SK-MEL-5 (cell line): ENCODE measurements around the gene LY6G6D. TPM values are rescaled to one million over a fixed set of nuclear protein-coding genes. Genes with fewer than 3 reads are reported as not detected.

Experiments used
- DNase-seq: peaks from one replicate; pipeline ENCODE4 v3.0.0-alpha.2; 2016; ENCODE audit warnings: low read depth, low spot score
- in situ Hi-C: cut with HindIII; loops from 2 replicates; pipeline ENCODE4 v1.10.0; 2016; ENCODE audit warnings: low sequenced_read_pairs, high pct_unique_total_duplicates, low pct_unique_long_range_greater_than_20kb
- polyA plus RNA-seq, 2 experiments: library from polyadenylated mRNA; depleted of rRNA; stranded (reverse); fragments of >200 nt; gene quantifications; 2 replicates each; pipeline ENCODE4 v1.2.3, GENCODE V29; 2015
- total RNA-seq: library from RNA; depleted of rRNA; stranded (reverse); fragments of >200 nt; shearing (Covaris generic); gene quantifications from 2 replicates; pipeline ENCODE4 v1.2.3, GENCODE V29; 2014; rRNA removed

LY6G6D gene, protein sequence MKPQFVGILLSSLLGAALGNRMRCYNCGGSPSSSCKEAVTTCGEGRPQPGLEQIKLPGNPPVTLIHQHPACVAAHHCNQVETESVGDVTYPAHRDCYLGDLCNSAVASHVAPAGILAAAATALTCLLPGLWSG
- total RNA-seq = not detected in 2 replicates
- polyA plus RNA-seq (2015; cell fraction: cytosol; rRNA removed) = not detected in 2 replicates
- polyA plus RNA-seq (2015; cell fraction: nucleus; rRNA removed) = not detected in 2 replicates

DNA sequence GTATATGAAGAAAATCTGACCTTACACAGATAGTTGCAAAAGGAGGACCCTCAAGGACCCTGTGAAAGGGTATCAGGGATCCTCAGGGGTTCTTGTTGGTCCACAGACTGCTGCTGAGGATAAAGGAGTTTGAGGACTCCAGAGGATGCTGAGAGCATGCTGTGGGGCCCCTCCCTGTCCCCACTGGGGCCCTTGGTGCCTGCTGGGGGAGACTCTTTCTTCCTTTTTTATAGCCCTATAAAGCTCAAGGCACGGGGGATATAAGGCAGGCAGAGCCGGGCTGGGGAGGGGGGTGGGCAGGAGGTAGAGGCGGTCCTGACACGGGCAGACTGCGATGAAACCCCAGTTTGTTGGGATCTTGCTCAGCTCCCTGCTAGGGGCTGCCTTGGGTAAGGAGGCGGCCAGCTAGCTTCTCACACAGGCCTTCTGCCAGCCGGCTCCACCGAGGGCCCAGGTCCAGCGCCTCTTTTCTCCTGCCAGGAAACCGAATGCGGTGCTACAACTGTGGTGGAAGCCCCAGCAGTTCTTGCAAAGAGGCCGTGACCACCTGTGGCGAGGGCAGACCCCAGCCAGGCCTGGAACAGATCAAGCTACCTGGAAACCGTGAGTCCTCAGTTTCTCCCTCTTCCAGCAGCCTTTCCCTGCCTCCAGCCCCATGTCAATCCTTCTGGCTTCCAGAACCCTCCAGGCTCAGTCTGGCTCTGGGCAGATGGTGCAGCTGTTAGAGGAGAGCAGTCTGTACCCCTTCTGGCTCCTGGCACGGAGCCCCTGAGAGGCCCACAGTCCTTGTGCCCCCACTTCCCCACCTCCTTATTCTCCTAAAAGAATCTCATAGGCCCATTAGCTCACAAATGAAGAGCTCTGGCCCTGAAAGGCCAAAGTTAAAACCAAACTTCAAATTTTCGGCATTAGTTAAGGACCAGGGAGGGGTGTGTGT lies at the start of gene LY6G6D:
TSS of gene LY6G6D (plus strand) at position 327 of the 937 bp plus-strand sequence. CDS start at position 335, 8 bp downstream.
- DNase-seq = no peak

DNA sequence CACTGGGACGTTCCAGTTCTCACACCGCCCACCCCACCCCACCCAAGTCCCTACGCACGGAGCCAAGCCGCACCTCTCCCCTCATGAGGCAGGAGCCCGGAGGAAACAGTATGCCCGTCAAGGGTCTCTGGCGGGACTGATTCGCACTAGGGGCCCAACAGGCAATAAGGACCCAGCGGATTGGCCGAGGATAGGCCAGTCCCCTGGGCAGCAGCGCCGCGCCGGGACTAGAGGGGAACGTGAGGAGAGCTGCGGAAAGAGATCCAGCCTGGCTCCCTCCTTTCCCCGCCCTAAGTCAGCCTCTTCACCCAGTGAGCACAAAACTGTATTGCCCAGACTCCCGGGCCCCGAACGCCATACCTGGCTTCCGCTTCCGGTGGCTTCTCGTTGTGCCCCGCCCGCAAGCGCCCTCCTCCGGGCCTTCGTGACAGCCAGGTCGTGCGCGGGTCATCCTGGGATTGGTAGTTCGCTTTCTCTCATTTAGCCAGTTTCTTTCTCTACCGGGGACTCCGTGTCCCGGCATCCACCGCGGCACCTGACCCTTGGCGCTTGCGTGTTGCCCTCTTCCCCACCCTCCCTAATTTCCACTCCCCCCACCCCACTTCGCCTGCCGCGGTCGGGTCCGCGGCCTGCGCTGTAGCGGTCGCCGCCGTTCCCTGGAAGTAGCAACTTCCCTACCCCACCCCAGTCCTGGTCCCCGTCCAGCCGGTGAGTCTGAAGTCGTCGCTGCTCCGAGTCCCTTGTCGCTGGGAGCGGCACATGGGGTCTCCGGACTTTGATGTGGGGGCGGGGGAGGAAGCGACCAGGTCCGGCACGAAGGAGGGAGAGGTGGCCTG lies 49.4 kb upstream of the LY6G6D start, which contains the start of gene CSNK2B:
TSS of gene CSNK2B (plus strand) at position 580 of the 836 bp plus-strand sequence. CDS start 752 bp downstream, outside the sequence.
- in situ Hi-C loops = no loop called here
- peak; percentile 98 for DNase-seq

More for the DNA sequence above, at the start of gene LY6G6D:
- in situ Hi-C loops = no loop called here

DNA sequence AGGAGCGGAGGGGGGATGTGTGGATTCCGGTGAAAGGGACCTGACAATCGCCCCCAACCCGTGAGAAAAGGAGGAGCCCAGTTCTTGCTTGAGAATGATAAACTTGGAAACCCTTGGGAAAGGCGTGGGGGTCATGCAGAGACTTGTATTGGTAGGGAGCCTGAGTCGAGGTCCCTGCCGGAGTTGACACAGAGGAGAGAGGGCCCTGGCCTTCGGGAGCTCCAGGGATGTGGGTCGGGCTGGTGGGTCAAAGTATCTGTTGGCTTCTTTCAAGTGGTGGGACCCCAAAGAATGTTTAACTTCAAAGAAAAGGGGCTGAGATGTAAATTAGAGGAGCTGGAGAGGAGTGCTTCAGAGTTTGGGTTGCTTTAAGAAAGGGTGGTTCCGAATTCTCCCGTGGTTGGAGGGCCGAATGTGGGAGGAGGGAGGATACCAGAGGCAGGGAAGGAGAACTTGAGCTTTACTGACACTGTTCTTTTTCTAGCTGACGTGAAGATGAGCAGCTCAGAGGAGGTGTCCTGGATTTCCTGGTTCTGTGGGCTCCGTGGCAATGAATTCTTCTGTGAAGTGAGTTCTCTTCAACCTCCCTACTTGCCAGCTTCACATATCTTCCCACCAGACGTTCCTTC lies 48.7 kb upstream of the LY6G6D start:
- in situ Hi-C loops = no loop called here
- no peak for DNase-seq

DNA sequence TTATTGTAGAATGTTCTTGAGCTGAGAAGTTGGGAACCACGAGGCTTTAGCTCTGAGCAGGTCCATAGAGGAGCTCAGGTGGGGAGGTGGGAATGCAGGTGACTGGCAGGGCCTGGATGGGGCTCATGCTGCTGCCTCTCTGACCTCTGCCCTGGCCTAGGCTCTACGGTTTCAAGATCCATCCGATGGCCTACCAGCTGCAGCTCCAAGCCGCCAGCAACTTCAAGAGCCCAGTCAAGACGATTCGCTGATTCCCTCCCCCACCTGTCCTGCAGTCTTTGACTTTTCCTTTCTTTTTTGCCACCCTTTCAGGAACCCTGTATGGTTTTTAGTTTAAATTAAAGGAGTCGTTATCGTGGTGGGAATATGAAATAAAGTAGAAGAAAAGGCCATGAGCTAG lies 45.5 kb upstream of the LY6G6D start, which contains the start of gene LY6G5B:
TSS of gene LY6G5B (plus strand) at position 301 of the 400 bp plus-strand sequence. CDS start 975 bp downstream, outside the sequence.
- DNase-seq = no peak
- in situ Hi-C loops = no loop called here

DNA sequence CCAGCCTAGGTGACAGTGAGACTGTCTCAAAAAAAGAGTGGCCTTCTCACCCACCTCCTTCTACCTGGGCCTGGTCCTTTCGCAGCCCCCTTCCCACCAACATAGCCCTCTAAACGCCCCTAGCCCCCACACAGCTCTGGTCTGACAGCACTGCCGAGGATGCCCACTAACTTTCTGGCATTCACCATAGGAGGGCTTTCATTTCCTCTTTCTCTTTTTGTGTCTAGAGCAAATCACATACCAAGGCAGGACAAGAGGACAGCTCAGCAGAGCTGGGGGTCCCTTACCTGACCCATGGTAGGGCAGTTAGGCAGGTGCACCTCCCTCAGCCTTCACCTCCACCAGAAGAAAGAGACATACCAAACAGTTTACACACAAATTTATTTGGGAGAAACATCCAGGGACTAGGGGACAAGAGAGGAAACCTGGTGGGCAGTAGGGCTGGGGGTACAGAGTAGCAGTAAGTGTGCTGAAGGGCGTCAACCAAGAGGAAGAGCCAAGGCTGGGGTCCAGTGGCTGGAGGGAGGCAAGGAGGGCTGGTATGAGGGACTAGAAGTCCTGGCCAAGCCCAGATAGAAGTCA lies 38.7 kb upstream of the LY6G6D start:
- in situ Hi-C loops = no loop called here
- no peak for DNase-seq

DNA sequence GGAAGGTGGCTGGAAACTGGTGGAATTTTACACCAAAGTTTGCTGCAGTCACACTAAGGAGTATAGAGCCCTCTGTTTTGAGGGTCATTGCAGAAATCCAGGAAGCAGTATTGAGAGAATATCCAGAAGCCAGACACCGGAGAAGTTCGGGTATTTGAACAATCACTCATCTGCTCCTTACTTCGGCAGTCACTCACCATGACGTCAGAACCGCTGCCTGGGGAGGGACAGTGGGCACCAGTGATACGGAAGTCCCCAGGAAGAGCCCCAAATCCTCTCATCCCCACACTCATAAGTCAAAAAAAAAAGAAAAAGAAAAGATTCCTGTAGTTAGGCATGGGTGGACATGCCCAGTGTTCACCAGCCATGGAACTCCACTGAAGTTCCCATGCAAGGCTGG lies 38.2 kb upstream of the LY6G6D start:
- no peak for DNase-seq
- in situ Hi-C loops = no loop called here

DNA sequence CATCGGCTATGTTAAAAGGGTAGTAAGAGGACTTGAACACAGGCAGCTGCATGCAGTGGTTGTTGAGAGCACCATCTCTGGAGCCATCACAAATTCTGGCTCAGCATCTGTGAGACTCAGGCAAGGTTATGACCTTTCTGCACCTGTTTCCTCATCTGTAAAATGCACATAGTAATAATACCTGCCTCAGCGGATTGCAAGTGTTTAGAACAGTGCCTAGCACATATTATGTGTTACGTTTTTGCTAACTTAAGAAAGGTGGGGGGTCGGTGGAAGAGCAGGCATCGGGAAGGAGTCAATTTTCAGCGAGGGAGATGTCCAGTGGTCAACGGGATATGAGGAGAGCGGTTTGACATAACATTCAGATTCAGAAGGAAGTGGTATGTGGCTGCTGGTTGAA lies 37.2 kb upstream of the LY6G6D start:
- DNase-seq = no peak
- in situ Hi-C loops = no loop called here

DNA sequence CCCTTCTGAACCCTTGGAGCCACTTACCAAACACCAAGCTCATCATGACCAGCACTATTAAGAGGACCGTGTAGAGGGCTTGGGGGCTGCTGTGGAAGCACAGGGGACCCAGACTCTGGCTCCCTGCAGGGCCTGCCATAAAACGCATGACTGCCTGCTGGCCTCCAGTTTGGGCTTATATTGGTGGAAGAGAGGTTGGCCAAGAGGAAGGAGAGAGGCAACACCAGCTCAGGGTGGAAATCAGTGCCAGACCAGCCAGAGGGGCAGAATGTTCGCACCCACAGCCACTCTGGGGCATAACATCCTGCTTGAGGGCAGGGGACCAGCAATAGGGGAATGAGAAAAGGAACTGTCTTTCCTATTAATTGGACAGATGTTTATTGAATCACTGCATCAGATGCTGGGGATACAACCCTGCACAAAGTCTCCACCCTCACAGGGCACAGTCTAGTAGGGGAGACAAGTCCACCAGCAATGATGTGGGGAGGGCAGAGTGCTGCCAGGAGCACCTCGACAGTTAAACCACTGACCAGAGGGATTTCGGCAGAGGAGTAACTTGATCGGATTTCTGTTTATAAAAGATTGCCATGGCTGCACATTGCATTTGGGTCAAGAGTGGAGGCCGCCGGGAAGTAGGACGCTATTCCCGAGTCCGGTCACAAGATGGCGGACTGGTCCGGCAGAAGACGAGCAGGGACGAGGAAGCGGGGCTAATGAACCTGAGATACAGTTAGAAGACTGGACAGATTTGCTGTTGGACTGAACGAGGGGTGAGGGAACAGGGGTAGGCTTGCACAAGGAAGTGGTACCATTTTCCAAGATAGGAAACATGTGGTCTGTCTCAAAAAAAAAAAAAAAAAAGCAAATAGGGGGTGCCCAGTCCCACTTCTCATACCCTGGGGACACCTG lies 34.7 kb upstream of the LY6G6D start, which contains the start of gene LY6G5C:
TSS of gene LY6G5C (minus strand) at position 842 of the 909 bp plus-strand sequence. CDS start at position 148, 694 bp downstream.
- peak; percentile 73 for DNase-seq

DNA sequence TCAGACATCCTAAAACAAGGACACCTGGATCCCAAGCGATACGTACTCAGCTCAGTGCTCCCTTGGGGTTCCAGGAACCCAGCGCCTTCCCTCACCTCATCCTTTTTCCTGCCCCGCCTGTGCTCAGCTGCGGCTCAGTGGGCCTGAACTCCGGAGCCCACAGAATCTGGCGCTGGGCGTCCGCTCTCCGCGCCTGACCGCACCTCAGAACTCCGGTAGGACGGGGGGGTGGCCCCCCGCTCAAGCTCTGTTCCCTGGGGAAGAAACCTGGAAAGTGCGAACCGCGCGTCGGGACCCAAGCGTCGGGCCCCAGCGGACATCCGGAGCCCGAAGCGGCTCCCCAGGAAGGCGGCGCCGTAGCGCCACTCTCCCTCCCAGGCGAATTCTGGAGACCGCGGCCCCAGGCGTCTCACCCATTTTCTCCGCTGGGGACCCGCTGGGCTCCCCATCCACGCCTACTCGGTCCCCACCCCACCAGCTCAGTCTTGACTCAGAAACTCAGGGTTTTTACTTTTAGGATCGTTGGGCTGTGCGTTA lies 33.9 kb upstream of the LY6G6D start:
- in situ Hi-C loops = no loop called here
- DNase-seq = no peak

More for the DNA sequence above, 34.7 kb upstream of the LY6G6D start, which contains the start of gene LY6G5C:
- in situ Hi-C loops = no loop called here

DNA sequence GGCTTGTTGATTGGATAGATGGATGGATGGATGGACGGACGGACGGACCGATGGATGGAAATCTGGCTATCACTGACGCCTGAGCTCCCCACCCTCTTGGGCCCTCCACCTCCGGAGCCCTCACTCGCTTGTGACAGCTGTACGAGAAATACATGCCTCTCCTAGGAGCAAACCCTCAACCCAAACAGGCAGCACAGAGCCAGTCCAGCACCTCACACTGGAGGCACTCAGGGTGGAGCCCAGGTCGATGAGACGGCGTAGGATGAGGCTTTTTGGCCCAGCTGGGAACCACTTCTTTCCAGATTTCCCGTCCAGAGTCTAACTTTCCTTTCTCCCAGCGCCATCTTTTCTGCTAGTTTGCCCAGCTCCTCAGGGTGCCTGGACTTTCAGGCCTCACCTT lies 31.6 kb upstream of the LY6G6D start:
- in situ Hi-C loops = no loop called here
- no peak for DNase-seq

DNA sequence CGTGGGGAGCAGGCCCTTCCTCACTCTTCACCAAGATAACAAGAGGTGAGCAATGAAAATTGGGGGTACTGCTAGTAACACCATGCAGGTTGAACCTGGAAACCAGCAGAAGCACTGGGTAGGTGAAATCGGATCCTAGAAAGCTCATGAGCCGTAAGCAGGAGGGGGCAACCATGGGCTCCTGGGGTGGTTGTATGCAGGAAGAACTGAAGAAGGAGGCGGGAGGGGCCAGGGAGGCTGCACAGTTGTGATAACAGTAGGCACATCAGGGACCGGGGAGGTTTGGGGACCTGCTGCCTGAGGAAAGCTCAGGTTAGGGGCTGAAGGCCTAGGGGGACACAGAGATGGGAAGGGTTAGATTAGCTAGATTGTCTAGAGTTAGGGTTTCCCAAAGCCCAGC lies 28.7 kb upstream of the LY6G6D start:
- in situ Hi-C loops = no loop called here
- no peak for DNase-seq

DNA sequence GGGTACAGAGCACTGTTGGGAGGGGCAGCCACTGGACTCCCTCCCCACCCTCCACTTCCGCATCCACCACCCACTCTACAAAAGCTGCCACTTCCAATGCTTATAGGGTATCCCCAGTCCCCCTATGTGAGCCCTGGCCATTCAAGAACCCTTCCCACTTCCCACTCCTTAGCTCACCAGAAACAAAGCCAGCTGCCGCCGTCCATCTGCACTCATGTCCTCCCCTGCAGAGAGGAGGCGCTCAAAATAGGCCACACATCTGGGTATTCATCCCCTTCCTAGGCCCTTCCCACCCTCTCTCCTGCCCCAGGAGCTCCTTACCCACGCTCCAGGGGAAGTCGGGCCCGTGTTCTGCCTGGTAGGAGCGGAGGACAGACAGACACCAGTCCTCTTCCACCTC lies 27.8 kb upstream of the LY6G6D start:
- in situ Hi-C loops = no loop called here
- no peak for DNase-seq

DNA sequence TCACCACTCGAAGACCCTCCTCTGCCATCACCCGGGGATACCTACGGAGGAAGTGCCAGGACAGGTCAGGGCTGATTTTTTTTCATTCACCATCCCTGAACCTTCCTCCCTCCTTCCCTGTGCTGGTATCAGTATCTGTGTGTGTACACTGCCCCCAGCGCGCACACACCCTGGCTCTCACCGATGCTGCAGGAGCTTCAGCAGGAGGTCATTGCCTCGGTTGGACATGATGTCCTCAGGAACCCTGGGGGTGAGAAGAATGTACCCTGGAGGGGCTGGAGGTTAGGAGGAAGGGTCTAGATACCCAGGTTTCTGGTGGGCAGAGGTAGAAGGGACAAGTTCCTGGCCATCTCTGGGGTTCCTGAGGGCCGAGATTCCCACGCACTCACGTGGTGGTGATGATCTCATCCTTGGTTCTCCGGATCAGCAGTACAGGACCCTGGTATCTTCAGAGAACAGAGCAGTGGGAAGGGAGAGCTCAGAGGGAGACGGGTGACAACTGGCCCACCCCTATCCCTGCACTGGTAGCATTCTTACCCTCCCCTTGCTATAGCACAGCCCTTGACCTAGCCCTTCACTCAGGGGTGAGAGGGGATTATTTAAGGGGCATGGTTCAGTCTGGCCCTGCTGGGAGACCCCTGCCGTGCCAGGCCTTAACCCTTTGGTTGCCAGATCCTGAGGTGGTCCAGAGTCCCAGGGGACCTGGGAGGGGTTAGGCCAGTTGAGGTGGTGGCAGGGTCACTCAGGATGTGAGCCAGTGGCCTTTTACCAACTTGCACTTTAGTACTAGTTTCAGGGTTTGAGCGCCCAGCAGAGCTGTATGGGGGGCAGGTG lies 27.1 kb upstream of the LY6G6D start:
- in situ Hi-C loops = no loop called here
- no peak for DNase-seq

DNA sequence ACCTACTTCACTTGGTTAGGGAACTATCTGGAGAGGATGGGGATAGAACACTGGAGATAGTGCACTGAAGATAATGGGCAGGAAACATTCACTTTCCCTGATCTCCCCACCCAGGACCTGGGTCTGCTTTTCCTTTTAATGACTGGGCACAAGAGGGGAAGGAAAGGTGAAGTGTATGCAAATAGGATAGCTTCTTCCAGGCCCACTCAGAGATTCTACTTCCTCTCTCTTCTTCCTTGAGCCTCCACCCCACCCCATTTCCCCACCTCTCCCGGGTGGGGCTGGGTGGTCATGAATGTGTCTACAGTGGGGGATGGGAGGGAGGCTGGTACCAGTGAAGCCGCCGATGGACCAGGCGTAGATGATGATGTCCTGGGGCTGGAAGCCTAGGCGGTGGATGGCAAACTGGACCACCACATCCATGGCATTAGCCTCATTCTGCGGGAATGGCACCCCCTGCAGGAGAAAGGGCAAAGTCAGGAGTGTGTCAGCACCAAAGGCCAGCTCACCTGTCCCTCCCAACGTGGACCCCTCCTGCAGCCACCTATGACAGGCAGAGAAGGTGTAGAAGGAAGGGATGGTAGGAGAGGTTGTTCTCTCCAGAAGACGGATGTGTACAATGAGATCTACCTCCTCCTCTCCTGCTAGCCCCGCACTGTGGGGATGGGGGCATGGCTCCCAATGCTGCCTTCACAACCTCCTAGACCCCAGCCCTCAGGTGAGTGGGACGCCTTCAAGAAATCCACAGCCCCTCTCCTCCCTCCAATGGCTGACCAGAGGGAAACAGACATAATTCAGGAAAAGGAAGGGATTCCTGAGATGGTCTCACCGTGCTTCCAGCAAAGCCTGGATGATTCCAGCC lies 25.7 kb upstream of the LY6G6D start:
- in situ Hi-C loops = no loop called here
- peak; percentile 40 for DNase-seq
